Immature natural killer cell (primary cell): ENCODE measurements around the gene SERPINA3. TPM values are rescaled to one million over a fixed set of nuclear protein-coding genes. Genes with fewer than 3 reads are reported as not detected.

Source experiments
- DNase-seq, 3 donors: peaks; one replicate each; pipeline ENCODE4 v3.0.0; 2022; ENCODE audit warnings: mixed read lengths in 1 of 3
- H3K27ac Mint-ChIP-seq, 6 donors: one replicate each; pipeline ENCODE4 v1.8.0; 2020; ENCODE audit warnings: mixed read lengths in 6 of 6, mild to moderate bottlenecking in 5 of 6, inconsistent platforms in 4 of 6, moderate library complexity in 3 of 6
- H3K27me3 Mint-ChIP-seq, 3 donors: one replicate each; pipeline ENCODE4 v1.8.0; 2020 to 2021; ENCODE audit warnings: low read depth in 3 of 3, mild to moderate bottlenecking in 3 of 3, mixed read lengths in 3 of 3, moderate library complexity in 3 of 3, inconsistent platforms in 1 of 3
- H3K36me3 Mint-ChIP-seq, 3 donors: one replicate each; pipeline ENCODE4 v1.8.0; 2020; ENCODE audit warnings: mixed read lengths in 3 of 3, inconsistent platforms in 2 of 3, mild to moderate bottlenecking in 2 of 3
- H3K4me1 Mint-ChIP-seq, 2 donors: one replicate each; pipeline ENCODE4 v1.8.0; 2020; ENCODE audit warnings: inconsistent platforms in 2 of 2, mild to moderate bottlenecking in 2 of 2, mixed read lengths in 2 of 2, moderate library complexity in 1 of 2
- H3K4me3 Mint-ChIP-seq, 5 donors: one replicate each; pipeline ENCODE4 v1.8.0; 2020; ENCODE audit warnings: mild to moderate bottlenecking in 5 of 5, mixed read lengths in 5 of 5, inconsistent platforms in 3 of 5, moderate library complexity in 3 of 5
- H3K9me3 Mint-ChIP-seq, 6 donors: one replicate each; pipeline ENCODE4 v1.8.0; 2020; ENCODE audit warnings: mild to moderate bottlenecking in 6 of 6, mixed read lengths in 6 of 6, inconsistent platforms in 4 of 6, moderate library complexity in 3 of 6
- polyA plus RNA-seq, 3 donors: library from polyadenylated mRNA; unstranded; fragments of 300-500 nt; fragmentation: Illumina TruSeq; gene quantifications; one replicate each; pipeline ENCODE4 v1.2.3, GENCODE V29; 2021

SERPINA3 gene
- polyA plus RNA-seq, 3 donors from 2014 or later = not detected

DNA sequence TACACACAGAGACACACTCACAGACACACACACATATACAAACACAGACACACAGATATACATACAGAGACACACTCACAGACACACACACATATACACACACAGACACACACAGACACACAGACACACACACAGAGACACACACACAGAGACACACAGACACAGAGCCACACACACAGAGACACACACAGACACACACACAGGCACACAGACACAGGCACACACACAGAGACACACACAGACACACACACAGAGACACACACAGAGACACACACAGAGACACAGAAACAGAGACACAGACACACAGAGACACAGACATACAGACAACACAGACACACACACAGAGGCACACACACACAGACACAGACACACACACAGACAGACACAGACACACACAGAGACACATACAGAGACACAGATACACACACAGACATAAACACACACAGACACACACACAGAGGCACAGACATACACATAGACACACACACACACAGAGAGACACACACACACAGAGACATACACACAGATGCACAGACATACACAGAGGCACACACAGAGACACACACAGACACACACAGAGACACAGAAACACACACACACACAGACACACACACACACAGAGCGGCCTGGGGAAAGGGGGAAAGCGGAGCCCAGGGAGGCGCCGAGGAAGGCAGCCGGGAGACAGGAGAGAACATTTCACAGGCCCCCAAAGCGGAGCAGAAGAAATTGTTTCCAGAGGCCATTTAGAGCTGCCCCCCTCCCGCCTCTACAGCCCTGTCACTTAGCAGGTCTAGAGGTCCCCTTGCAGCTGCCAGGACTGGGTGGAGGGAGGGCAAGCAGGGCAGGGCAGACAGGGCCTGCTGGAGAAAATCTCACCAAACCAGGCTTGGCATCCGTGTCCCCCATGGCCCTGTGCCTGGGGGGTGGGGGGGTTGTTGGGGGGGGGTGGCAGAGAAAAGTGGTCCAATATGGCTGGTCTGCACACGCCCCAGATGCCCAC, 38.9 kb downstream of the SERPINA3 start:
- Mint-ChIP-seq H3K4me1 (no peaks in the 10 kb centered on the region), H3K4me3 (no peak overlapping the region), H3K27ac (no peak overlapping the region), H3K36me3 (no peaks in the 10 kb centered on the region), H3K9me3 (peaks cover 0 to 9% (median under 1%) of the 10 kb centered on the region in 6 donors), H3K27me3 (peaks cover 0 to under 1% (median 0%) of the 10 kb centered on the region in 3 donors)
- no peak for DNase-seq

DNA sequence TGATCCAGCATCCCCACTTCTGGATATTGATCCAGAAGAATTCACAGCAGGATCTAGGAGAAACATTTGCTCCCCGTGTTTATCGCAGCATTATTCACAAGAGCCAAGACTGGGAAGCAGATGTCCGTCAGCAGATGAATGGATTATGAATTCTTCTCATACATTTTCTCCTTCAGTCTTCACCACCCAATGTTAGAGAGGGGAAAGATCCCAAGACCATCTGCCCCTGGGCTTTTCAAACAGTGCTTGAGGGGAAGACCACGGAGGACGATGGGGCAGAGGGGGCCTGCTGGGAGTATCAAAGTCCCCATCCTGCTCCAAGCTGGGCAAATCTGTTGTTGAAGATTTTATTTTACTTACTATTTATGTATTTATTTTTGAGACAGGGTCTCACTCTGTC, 41.1 kb downstream of the SERPINA3 start:
- Mint-ChIP-seq H3K4me3 (no peak overlapping the region), H3K36me3 (no peaks in the 10 kb centered on the region), H3K4me1 (no peaks in the 10 kb centered on the region), H3K27ac (no peak overlapping the region), H3K27me3 (peaks cover 0 to 2% (median 0%) of the 10 kb centered on the region in 3 donors), H3K9me3 (peaks cover 0 to 6% (median under 1%) of the 10 kb centered on the region in 6 donors)
- DNase-seq = no peak

DNA sequence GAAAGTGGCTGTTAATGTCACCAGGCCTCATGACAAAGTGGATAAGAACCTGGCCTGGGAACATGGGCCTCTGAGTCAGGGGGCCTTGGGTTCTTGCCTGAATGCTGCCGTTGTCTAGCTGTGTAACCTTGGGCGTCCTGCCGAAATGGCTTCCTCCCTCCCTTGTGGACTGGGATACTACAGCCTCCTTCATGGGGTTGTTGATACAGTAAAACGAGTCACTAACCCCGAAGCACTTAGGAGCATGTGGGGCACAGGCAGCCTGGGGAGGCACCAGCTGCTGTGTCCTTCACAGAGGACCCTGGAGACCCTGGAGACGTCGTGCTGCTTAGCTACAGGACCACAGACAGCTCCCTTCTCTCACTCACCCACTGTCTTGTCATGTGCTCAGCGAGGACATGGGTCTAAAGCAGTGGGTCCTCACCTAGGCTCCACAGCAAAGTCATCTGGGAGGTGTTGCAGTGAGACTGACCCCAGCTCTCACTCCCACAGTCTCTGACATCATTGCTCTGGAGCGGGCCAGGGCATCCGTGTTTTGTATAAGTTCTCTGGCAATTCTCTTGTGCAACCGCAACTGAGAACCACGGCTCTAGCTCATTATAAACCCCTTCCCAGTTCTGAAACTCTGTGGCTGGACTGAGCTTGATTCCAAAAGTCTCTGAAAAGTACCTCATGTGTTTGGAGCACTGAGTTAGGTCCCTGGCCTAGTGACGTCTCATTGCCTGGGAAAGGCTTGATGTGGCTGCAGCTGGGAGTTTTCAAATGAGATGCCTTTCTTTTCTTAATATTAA, 42.1 kb downstream of the SERPINA3 start:
- Mint-ChIP-seq H3K4me3 (no peak overlapping the region), H3K9me3 (no peaks in the 10 kb centered on the region), H3K4me1 (no peaks in the 10 kb centered on the region), H3K27ac (no peak overlapping the region), H3K27me3 (peaks cover 0 to 2% (median 0%) of the 10 kb centered on the region in 3 donors), H3K36me3 (no peaks in the 10 kb centered on the region)
- DNase-seq = no peak

DNA sequence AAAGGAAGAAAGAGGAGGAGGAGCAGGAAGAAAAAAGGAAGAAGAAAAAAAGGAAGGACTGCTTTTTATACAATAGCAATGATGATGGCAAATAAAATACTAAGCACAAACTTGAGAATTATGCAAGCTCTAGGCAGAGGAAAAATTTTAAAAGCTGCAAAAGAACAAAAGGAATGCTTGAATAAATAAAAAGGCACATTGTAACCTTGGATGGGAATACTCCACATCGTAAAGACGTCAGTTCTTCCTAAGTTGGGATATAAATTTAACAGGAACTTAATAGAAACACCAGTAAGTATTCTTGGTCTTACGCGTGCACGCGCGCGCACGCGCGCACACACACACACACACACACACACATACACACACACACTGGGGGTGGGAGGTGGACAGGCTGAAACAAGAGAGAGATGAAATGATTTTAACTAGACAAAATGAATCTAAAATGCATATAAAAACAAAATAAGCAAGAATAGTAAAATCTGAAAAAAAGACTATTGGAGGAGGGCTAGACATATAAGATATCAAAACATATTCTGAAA, 43.0 kb downstream of the SERPINA3 start:
- no peaks in the 10 kb centered on the region for H3K4me1 Mint-ChIP-seq
- no peak overlapping the region for H3K27ac Mint-ChIP-seq
- H3K36me3 Mint-ChIP-seq = no peaks in the 10 kb centered on the region
- H3K9me3 Mint-ChIP-seq = no peaks in the 10 kb centered on the region
- H3K4me3 Mint-ChIP-seq = no peak overlapping the region
- DNase-seq = no peak
- peaks cover 0 to 2% (median 2%) of the 10 kb centered on the region in 3 donors for H3K27me3 Mint-ChIP-seq

DNA sequence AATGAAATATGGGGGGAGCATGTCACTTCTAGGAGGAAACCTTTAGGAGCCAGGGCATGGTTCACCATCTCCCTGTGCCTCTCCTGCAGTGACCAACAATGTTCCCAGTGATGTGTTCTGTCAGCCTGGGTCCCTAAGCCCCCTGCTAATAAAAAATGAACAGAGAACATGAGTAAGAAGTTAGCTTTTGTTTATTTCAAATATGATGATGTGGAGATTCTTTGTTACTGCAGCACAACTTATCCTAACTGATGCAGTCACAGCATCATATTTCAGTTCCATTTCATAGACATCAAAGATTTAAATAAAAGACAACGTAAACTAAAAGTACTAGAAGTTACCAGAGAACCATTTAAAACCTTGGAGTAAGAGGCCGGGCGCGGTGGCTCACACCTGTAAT, 43.9 kb downstream of the SERPINA3 start:
- Mint-ChIP-seq H3K9me3 (no peaks in the 10 kb centered on the region), H3K36me3 (no peaks in the 10 kb centered on the region), H3K4me1 (no peaks in the 10 kb centered on the region), H3K4me3 (no peak overlapping the region), H3K27ac (no peak overlapping the region), H3K27me3 (peaks cover 0 to 8% (median 2%) of the 10 kb centered on the region in 3 donors)
- no peak for DNase-seq

DNA sequence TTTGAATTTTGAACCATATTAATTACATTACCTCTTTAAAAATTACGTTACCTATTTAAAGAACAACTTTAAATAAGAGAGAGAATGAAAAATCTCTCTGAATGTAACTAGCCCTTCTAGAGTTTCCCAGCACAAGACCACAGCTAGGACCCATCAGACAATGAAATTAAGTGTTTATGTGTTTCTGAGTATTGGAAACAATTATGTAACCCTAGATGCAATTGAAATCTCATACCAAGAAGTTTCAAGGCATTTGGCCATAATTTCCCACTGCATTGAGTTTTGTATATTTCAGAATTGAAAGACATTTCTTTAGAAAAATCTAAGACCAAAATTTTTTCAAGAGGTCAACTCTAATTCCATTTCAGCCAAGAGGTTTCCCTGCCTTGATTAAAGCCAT, 47.1 kb downstream of the SERPINA3 start:
- H3K9me3 Mint-ChIP-seq = no peaks in the 10 kb centered on the region
- peaks cover 0 to 2% of the 10 kb centered on the region in 2 donors for H3K4me1 Mint-ChIP-seq
- H3K4me3 Mint-ChIP-seq = no peak overlapping the region
- no peaks in the 10 kb centered on the region for H3K36me3 Mint-ChIP-seq
- DNase-seq = no peak
- no peak overlapping the region for H3K27ac Mint-ChIP-seq
- peaks cover 2 to 18% (median 6%) of the 10 kb centered on the region in 3 donors for H3K27me3 Mint-ChIP-seq

DNA sequence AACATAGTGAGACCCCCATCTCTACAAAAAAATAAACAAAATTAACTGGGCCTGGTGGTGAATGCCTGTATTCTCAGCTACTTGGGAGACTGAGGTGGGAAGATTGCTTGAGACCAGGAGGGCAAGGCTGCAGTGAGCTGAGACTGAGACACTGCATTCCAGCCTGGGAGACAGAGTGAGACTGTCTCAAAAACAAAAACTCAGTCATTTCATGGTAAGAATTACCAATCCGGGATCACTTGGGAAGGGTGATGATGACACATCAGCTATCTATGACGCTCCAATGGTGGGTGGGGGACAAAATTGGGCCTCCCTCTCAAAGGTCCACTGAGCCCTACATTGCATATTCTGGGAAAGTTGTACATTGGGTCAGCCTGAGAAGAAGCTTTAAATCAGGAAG, 47.7 kb downstream of the SERPINA3 start:
- no peak for DNase-seq
- H3K36me3 Mint-ChIP-seq = no peaks in the 10 kb centered on the region
- no peak overlapping the region for H3K4me3 Mint-ChIP-seq
- H3K9me3 Mint-ChIP-seq = no peaks in the 10 kb centered on the region
- no peak overlapping the region for H3K27ac Mint-ChIP-seq
- peaks cover 2 to 18% (median 6%) of the 10 kb centered on the region in 3 donors for H3K27me3 Mint-ChIP-seq
- peaks cover 0 to 2% of the 10 kb centered on the region in 2 donors for H3K4me1 Mint-ChIP-seq

DNA sequence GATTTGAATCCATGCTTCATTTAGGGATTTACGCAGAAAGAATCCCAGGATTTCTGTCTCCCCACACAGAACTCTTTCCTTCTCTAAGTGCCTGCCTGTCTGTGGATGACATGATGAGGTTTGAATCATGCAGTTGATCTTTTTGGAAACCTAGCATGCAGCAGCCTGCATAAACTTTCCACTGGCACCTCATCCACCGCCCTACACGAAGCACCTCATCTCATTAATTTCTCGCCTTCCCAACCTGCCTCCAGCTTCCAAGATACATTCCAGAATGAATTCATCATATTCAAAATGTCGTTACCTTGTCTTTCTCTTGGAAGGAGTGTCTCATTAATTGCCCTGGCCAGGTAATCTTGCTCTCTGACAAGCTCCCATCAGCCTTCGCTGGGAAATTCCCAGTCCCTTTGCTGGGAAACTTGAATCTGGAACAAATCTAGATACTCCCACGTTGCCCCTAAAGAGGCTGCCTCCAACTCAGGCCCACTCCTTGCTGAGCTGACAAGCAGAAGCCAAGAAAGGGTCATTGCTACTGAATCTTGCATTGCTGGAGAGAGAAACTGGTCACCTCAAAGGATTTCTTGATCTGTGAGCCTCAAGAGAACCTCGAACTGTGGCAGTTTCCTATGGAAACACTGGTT, 48.2 kb downstream of the SERPINA3 start:
- Mint-ChIP-seq H3K4me3 (no peak overlapping the region), H3K9me3 (no peaks in the 10 kb centered on the region), H3K4me1 (peaks cover 0 to 2% of the 10 kb centered on the region in 2 donors), H3K27ac (no peak overlapping the region), H3K36me3 (no peaks in the 10 kb centered on the region), H3K27me3 (peaks cover 2 to 20% (median 6%) of the 10 kb centered on the region in 3 donors)
- DNase-seq = no peak

DNA sequence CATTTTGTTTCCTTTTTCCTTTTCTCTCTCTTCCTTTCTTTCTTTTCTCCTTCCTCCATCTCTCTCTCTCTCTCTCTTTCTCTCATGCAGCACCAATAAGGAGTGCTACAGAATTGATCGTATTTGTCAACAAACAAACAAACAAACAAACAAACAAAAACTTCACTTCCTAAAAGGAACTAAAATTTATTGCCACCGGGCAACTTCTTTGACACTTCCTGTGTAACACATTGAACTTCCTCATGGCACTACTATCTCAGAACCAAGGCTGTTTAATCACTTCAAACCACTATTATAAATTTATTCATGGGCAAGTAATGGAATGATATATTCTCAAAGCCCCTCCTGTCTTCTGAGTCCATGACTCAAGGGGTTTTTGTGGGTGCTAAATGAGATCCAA, 51.3 kb downstream of the SERPINA3 start:
- H3K4me1 Mint-ChIP-seq = peaks cover 0 to 2% of the 10 kb centered on the region in 2 donors
- H3K4me3 Mint-ChIP-seq = no peak overlapping the region
- H3K27me3 Mint-ChIP-seq = peaks cover 2 to 23% (median 6%) of the 10 kb centered on the region in 3 donors
- H3K36me3 Mint-ChIP-seq = no peaks in the 10 kb centered on the region
- no peak overlapping the region for H3K27ac Mint-ChIP-seq
- H3K9me3 Mint-ChIP-seq = no peaks in the 10 kb centered on the region
- DNase-seq = no peak

DNA sequence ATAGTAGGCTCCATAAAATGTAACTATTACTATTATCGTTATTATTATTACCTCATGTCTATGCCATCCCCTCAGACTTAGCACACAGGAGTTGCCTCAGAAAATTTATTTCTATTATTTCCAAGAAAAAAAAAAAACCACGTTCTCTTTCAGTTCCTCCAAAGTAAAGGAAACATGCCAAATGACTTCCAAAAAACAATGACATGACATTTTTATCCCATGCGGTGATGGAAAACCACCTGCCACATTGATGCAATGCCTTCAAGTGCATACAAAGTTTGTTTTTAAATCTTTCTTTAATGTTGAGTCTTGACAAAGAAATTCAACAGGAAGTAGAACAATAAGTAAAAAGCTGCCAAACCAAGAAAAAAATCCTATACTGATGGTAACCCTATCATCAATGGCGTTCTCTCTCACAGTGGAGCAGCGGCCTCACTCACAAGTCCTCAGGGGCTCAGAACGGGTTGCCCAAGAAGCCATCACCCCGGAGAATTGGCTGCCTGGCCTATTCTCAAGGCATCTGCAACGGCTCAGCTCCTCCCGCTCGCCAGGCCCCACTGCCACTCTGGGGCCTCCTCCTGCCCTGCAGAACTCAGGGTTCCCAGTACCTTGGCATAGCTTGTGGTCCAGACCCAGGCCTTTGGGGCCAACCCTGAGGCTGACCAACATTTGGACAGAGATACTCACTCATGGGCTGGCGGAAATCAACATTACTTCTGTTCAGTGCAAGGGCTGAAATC, 51.9 kb downstream of the SERPINA3 start:
- no peaks in the 10 kb centered on the region for H3K9me3 Mint-ChIP-seq
- H3K27me3 Mint-ChIP-seq = peaks cover 4 to 23% (median 6%) of the 10 kb centered on the region in 3 donors
- H3K4me3 Mint-ChIP-seq = no peak overlapping the region

DNA sequence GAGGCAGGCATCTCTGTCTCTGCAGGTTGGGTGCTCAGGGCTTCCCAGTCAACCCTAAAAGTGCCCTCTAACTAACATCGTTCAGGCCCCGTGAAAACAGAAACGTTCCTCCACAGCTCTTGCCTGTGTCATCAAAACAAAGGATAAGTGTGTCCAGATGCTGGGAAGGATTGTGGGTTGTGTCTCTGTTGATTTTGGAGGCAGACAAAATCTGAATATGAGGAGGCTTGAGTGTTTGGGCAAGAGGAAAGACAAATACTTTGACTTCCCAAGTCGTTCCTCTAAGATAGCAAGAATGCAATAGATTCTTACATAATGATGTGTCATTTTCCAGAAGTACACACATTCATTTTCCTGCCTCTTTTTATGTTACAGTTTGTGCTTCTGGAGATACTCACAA, 52.9 kb downstream of the SERPINA3 start:
- Mint-ChIP-seq H3K36me3 (no peaks in the 10 kb centered on the region), H3K4me3 (no peak overlapping the region), H3K27me3 (peaks cover 5 to 21% (median 6%) of the 10 kb centered on the region in 3 donors), H3K9me3 (no peaks in the 10 kb centered on the region), H3K4me1 (peaks cover 0 to 2% of the 10 kb centered on the region in 2 donors), H3K27ac (no peak overlapping the region)
- DNase-seq = no peak

More for the DNA sequence above, 51.9 kb downstream of the SERPINA3 start:
- Mint-ChIP-seq H3K4me1 (peaks cover 0 to 2% of the 10 kb centered on the region in 2 donors), H3K27ac (no peak overlapping the region), H3K36me3 (no peaks in the 10 kb centered on the region)
- DNase-seq = no peak

DNA sequence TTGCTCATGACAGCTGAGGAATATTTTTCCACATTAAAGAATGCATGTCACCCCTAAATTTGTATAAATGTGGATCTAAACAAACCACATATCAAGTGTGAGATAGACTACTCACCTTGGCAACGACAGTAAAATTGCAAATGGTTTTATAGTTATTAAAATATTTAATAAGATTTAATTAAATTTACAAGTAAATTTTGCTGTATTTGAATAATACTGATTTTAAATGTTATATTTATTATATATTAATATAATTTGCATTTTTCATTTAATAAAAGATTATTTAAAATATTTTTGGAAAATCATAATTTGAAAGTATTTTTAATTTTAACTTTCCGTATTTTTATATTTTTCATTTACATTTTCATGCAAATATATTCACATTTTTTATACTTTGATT, 53.4 kb downstream of the SERPINA3 start:
- H3K4me1 Mint-ChIP-seq = peaks cover 0 to 2% of the 10 kb centered on the region in 2 donors
- peaks cover 5 to 21% (median 6%) of the 10 kb centered on the region in 3 donors for H3K27me3 Mint-ChIP-seq

More for the DNA sequence above, 53.4 kb downstream of the SERPINA3 start:
- no peak for DNase-seq
- Mint-ChIP-seq H3K4me3 (no peak overlapping the region), H3K36me3 (no peaks in the 10 kb centered on the region), H3K9me3 (no peaks in the 10 kb centered on the region), H3K27ac (no peak overlapping the region)
